ENCODE measurements around the gene MYDGF.
A peak's percentile ranks its signal among the peaks of the same experiment; 100 is the strongest.

The MYDGF gene

GRCh38 chr19:4673726-4674125, 3.6 kb upstream of the MYDGF start:
- no peak for DNase-seq

DNA sequence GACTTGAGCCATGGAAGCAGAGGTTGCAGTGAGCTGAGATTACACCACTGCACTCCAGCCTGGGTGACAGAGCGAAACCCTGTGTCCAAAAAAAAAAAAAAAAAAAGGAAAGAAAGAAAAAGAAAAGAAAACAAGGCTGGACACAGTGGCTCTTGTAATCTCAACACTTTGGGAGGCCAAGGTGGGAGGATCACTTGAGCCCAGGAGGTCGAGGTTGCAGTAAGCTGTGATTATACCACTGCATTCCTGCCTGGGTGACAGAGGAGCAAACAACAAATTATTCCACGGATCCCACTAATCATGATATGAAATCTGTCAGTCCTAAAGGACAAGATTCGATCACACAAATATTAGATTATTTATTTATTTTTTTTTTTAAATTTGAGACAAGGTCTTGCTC, 3.1 kb upstream of the MYDGF start:
- no peak for DNase-seq

DNA sequence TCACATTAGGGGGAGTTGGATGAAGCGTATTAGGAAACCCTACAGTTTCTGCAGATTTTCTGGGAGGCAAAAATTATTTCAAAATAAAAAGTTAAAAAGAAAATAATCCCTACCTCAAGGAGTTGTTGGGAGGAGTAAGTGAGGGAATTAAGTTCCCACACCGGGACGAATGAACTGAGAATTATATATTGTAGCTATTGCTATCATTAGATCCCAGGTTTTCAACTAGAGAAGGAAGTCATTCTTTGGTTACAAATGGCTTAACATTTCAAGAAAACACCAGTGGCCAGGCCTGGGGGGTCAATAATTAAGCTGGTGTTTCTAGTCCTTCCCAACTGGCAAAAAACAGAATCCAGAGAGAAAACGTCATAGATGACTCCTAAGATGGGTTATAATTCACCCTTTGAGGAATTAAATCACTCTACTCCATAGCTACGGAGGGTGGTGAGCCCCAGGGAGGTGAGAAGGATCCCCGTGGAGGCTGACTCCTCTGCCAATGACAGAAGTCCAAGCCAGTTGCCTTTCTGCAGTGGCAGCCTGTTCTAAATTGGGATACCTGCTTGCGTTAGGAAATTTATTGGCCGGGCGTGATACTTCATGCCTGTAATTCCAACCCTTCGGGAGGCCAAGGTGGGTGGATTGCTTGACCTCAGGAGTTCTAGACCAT, 1.2 kb upstream of the MYDGF start:
- DNase-seq = no peak

DNA sequence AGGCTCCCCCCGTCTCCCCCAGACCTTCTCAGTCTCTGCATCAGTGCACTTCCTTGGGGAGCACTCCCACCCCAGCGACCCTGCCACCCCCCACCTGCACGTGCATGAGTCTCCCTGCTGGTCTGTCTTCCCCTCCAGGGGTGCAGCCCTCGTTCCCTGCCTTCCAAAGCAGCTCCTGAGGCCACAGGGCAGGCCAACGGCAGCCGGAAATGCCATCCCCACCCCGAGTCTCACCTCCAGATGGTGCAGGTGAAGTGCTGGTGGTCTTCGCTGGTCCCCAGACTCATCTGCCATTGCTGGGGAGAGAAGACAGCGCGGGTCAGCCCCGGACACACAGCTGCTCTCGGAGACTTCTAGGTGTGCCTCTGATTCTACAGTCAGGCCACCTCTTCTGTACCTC, 5.5 kb downstream of the MYDGF start:
- no peak for DNase-seq

DNA sequence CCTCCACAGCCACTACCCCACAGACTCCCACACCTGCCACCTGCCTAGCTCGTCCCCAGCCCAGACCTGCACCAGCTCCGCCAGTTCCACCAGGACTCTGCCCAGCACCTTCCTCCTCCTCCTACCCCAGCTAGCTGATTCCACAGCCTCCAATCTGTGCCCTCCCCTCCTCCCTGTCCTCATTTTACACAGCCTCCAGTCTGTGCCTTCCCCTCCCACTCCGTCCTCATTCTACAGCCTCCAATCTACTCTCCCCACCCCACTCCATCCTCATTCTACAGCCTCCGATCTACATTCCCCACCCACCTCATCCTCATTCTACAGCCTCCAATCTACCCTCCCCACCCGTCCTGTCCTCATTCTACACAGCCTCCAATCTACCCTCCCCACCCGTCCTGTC, 7.3 kb downstream of the MYDGF start:
- DNase-seq = no peak

DNA sequence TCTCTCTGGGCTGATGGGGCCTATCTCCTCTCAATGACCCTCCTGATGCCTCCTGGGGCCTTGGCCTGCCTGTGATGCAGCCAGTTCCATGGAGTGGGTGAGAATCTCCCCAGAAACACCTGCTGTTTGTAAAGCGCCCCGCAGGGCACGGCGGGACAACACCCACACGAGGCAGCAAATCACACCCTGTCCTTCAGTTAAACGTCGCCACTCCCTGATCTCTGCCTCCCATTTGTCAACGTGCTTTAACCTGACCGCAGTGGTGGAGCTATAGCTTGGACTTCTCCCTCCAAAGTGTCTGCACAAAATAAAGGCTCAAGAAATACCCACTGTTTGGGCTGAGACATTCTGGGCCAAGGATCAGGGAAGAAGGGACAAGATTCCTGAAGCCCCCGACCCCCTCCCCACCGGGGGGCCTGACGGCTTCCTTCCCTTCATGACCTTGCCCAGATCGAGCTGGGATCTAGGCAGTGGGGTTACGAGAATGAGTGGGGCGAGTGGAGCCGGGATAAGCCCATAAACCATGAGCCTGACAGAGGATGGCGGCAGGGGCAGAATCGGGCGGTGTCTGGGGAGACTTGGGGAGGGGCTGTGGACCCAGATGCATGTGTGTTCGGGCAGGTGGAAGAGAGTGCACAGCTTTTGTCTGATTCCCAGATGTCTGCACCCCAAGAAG, 8.0 kb downstream of the MYDGF start:
- no peak for DNase-seq

DNA sequence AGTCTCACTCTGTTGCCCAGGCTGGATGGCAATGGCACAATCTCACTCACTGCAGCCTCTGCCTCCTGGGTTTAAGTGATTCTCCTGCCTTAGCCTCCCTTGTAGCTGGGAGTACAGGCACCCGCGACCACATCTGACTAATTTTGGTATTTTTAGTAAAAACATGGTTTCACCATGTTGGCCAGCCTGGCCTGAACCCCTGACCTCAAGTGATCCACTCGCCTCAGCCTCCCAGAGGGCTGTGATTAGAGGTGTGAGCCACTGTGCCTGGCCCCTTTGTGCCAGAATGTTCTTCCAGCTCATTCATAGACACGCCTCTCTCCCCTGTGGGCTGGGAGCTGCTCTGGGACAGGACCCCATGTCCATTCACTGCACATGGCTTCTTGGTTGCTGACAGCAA, 9.1 kb downstream of the MYDGF start:
- DNase-seq = no peak

- peak; percentile 83 for DNase-seq
These were observed 9.9 kb downstream of the MYDGF start for GRCh38 chr19:4660181-4660791.

DNA sequence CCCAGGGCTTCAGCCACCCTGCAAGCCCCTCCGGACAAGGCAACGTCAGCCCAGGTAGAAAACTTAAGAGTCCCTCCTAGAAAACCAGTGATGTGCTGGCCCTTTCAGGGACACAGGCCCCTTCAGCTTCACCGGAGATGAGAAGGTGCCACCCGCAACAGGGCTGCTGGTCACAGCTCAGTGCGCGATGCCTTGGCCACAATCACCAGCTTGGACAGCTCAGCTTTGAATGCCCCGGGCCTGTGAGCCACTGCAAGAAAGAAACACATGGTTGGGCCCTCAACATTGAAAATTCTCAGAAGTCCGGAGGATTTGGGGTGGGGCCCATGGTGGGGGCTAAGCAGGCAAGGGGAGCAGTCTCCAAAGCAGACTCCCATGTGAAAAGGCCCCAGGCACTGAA, 12.3 kb downstream of the MYDGF start:
- no peak for DNase-seq

GRCh38 chr19:4657262-4657661, 12.9 kb downstream of the MYDGF start:
- no peak for DNase-seq

- DNase-seq = no peak
These were observed 14.0 kb downstream of the MYDGF start for GRCh38 chr19:4656102-4656501.

GRCh38 chr19:4654437-4655361, 15.4 kb downstream of the MYDGF start:
- no peak for DNase-seq

GRCh38 chr19:4653793-4654436, 16.2 kb downstream of the MYDGF start:
- DNase-seq = no peak

DNA sequence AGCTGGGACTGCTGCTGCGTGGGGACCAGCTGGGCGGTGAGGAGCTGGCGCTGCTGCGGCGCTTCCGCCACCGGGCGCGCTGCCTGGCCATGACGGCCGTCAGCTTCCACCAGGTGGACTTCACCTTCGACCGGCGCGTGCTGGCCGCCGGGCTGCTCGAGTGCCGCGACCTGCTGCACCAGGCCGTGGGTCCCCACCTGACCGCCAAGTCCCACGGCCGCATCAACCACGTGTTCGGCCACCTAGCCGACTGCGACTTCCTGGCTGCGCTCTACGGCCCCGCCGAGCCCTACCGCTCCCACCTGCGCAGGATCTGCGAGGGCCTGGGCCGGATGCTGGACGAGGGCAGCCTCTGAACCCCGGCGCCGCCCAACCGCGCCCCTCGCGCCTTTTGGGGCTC, 18.1 kb downstream of the MYDGF start:
- DNase-seq = no peak

- DNase-seq = no peak
These were observed 20.0 kb downstream of the MYDGF start for GRCh38 chr19:4650159-4650558.

GRCh38 chr19:4649392-4650047, 20.6 kb downstream of the MYDGF start:
- no peak for DNase-seq

DNA sequence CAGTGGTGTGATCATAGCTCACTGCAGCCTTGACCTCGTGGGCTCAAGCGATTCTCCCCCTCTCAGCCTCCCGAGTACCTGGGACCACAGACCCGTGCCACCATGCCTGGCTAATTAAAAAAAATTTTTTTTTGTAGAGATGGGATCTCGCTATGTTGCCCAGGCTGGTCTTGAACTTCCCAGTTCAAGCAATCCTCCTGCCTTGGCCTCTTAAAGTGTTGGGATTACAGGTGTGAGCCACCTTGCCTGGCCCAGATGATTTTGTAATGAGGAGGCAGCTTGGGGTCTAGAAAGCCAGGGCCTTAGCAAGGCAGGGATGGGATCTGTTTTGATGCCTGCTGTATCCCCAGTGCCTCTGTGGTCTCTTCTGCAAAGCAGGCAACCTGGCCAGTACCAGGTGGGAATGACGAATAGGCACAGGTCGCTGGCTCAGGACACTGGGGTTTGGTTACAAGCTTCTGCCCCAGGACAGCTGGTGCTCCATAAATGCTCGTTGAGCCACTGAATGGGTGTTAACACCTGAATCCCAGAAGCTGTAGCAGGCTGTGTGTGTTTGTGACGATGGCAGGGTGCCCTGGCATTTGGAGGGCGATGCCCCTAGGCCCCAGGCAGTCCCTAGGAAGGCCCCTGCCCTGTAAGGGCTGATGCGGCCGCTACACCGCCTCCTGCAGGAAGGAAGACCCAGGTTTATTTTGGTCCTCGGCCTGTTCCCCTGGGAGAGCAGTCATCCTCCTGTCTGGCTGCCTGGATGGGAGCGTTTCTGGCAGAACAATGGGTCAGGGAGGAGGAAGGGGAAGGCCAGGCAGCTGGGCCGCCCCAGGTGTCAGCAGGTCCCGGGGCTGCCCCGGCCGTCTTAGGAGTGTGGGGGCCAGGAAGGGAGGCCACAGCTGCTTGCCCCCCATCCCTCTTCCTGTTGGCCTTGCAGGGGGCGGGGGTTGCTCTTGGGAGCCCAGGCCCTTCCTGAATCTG, 22.2 kb downstream of the MYDGF start:
- DNase-seq = no peak

DNA sequence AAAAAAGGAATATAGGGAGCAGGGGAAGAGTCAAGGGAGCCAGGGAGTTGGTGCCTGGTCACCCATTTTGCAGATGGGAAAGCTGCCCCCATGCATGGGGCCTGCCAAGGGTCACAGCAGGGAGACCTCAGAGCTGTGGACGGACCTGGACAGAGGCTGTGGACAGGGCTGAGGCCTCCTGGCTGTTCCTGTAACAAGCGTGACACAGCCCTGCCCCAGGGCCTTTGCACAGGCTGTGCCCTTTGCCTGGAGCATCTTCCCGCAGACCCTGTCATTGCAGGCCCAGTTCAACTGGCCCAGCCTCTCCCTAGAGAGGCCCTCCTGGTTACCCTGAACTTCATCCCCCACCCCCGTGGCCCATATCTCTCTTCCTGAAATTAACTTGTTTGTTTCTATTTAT, 24.4 kb downstream of the MYDGF start:
- DNase-seq = no peak

DNA sequence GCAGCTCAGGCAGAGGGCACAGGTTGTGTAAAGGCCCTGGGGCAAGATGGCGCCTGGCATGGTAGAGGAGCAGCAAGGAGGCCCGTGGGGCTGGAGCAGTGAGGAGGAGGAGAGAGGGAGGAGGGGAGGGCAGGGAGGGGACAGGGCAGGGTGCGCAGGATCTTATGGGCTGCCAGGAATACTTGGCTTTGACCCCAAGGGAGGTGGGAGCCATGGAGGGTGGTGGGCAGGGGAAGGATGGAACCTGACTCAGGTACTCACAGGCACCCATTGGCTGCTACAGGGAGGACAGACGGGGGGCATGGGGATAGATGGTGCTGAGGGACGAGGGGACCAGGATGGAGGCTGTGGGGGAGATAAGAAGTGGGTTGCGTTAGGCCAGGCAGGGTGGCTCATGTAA, 27.5 kb downstream of the MYDGF start:
- no peak for DNase-seq

DNA sequence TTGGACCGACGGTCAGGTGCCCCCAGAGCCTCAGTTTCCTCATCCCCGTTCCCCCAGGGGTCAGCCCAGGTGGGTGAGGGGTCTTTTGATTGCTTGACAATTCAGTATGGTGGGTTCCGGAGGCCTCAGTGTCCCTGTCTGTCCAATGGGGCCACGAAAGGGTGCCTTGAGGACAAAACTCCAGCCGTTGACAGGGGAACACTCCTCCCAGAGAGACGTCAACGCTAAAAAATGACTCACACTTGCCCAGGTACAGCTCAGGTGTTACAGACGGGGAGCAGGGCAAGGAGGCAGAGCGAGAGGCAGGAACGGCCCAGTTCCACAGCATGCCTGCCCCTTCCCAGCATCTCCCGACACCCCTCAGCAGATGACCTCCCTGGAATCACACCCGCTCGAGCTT, 29.0 kb downstream of the MYDGF start:
- DNase-seq = no peak
